ENCODE data around the gene RNF187.
"Not testable (repeated sequence)": the region's sequence is repeated elsewhere in the genome, so short reads cannot be mapped to it uniquely, and the experiment has no call there.

DNA sequence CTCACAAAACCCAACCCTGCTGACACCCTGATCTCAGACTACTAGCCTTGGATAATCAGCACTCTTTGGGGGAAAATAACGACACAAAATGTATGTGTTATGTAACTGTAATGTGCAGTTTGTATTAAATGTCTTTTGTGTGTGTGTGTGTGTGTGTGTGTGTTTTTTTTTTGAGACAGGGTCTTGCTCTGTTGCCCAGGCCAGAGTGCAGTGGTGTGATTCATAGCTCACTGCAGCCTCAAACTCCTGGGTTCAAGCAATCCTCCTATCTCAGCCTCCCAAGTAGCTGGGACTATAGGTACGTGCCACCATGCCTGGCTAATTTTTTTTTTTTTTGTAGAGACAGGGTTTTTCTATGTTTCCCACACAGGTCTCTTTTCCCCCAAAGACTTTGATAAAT is 19.0 kb upstream of the RNF187 start:
- not testable (repeated sequence) for TF ChIP-seq POLR2A (IDR thresholded peaks at IDR 0.05; ENCODE audit: low read length); GATA1 (IDR thresholded peaks at IDR 0.05; ENCODE audit: low read depth, low read length)
